ENCODE data around the gene RGS12. TPM values are rescaled to one million over a fixed set of nuclear protein-coding genes. Genes with fewer than 3 reads are reported as not detected.

The RGS12 gene
- total and polyA plus RNA-seq, 2 of the 8 experiments (the other 6 are each of a cell fraction or from before 2014, with no cell fraction given) = 6.0 to 16.4 TPM

DNA sequence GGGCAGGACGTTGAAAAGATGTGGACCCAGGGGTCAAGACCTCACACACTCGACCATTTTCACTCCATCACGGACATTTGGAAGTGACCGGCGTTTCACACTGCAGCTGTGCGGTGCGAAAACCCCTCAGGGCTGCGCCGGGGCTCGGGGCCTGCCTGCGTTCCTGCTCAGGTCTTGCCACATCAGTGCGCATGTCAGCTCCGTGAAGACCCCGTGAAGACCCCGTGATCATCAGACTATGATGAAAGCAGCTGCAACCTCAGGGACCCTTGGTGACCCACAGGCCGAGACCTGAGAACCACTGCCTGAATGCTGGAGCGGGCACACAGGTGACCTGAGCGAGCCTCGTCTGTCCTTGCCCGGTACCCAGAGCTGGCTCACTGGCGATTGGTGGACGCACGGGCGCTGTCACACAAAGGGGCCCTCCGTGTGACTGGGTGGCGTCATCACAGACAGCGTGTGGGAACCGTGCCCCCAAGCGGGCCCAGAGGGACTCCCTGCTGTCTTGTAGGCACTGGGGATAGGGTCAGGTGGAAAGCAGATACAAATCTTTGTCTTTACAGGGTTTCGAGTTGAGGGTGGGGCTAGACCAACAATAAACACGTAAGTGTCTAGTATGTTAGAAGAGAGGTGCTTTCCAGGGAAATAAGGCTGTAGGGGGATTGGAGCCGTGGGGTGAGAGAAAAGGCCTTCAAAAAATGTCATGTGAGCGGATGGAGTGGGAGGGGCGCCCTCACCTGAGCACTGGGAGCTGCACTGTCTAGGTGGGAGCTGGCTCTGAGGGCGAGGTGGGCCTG is 31.2 kb upstream of the RGS12 start:
- H3K4ac ChIP-seq (replicated peaks; ENCODE audit: insufficient read length, low read depth, low read length) = no peak overlapping the region
- H2BK12ac ChIP-seq (ENCODE audit: low read depth, low read length) = 0 out of 2 replicates have a peak overlapping the region, but pooled peaks have one; percentile 9
- H2BK120ac ChIP-seq (replicated peaks; ENCODE audit: low read depth, low read length) = no peak overlapping the region
- H2BK15ac ChIP-seq (ENCODE audit: low read length) = no peak overlapping the region
- H2AK5ac ChIP-seq (ENCODE audit: low read depth, low read length) = no peak overlapping the region
- ChIA-PET CTCF (ENCODE audit: partially characterized antibody) (interaction anchor here (1.3 to 1.9 kb wide), 2 partner anchors 57 to 219 kb away, joined by 4 to 5 read pairs; no protein-coding TSS in a partner anchor), POLR2A (ENCODE audit: partially characterized antibody) (no interaction called here)
- no peak overlapping the region for H4K91ac ChIP-seq (replicated peaks; ENCODE audit: insufficient read length, low read length)
- no peak for TF ChIP-seq ATF3 (IDR thresholded peaks at IDR 0.05; ENCODE audit: insufficient read depth, low read depth, low read length)
- TF ChIP-seq SP1 (IDR thresholded peaks at IDR 0.05; ENCODE audit: low read depth, low read length) = no peak
- TF ChIP-seq KDM5A (IDR thresholded peaks at IDR 0.05; ENCODE audit: low read length) = no peak
- TF ChIP-seq, protein P1, sequence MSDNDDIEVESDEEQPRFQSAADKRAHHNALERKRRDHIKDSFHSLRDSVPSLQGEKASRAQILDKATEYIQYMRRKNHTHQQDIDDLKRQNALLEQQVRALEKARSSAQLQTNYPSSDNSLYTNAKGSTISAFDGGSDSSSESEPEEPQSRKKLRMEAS (IDR thresholded peaks at IDR 0.05) = no peak
- TF ChIP-seq KDM1A (IDR thresholded peaks at IDR 0.05; ENCODE audit: borderline replicate concordance, low read length) = no peak
- no peak for TF ChIP-seq MAFK (IDR thresholded peaks at IDR 0.05; ENCODE audit: low read depth, low read length)
- TF ChIP-seq RAD21 (IDR thresholded peaks at IDR 0.05 in 1 of 2, conservative IDR thresholded peaks at IDR 0.05 in 1 of 2; ENCODE audit: low read depth in 2 of 2, low read length in 2 of 2) = no peak
- DNase-seq (ENCODE audit: low read depth in 1 of 2, low spot score in 2 of 2) = peak in 1 of 2 experiments; percentile 37
- H2AFZ ChIP-seq (ENCODE audit: low read length) = no peak overlapping the region
- H3K9ac ChIP-seq (replicated peaks in 1 of 4; ENCODE audit: extremely low read depth in 1 of 4, low read depth in 3 of 4, low read length in 3 of 4) = no peak overlapping the region
- H3K4me2 ChIP-seq (ENCODE audit: insufficient read depth in 1 of 2, low read depth in 2 of 2, low read length in 2 of 2) = no peak overlapping the region
- H3K18ac ChIP-seq (ENCODE audit: extremely low read depth, low read length) = no peak overlapping the region
- no peak overlapping the region for H3K56ac ChIP-seq (replicated peaks; ENCODE audit: insufficient read length, low read depth, low read length)
- H3K14ac ChIP-seq (ENCODE audit: insufficient read length) = no peak overlapping the region
- no peaks in the 10 kb centered on the region; a peak in 2 of 7 replicates for H3K27me3 ChIP-seq (replicated peaks in 1 of 4; ENCODE audit: control insufficient read depth in 3 of 4, extremely low read depth in 1 of 4, insufficient read depth in 3 of 4, low read length in 3 of 4)
- no peak overlapping the region for H2BK5ac ChIP-seq (ENCODE audit: low read depth, low read length)
- H4K20me1 ChIP-seq (replicated peaks in 1 of 2; ENCODE audit: control insufficient read depth in 1 of 2, insufficient read depth in 2 of 2, low read length in 2 of 2) = peaks cover 0 to 1% of the 10 kb centered on the region in 2 experiments
- no peak overlapping the region for H4K5ac ChIP-seq (ENCODE audit: insufficient read length, low read depth, low read length)
- H3K36me3 ChIP-seq (ENCODE audit: control insufficient read depth in 2 of 4, insufficient read depth in 4 of 4, low read length in 3 of 4) = no peaks in the 10 kb centered on the region
- 89% methylated on average over 35 of the region's 35 CpGs; no CpG with 5 or more reads in 1 of the 2 experiments for WGBS, 2 experiments (ENCODE audit: extremely low coverage in 1 of 2, insufficient coverage in 1 of 2, insufficient read length in 1 of 2, insufficient replicate concordance in 2 of 2, low coverage in 1 of 2, low lambda C conversion rate in 2 of 2, missing lambda C conversion rate in 1 of 2)
- H2BK20ac ChIP-seq (ENCODE audit: low read length) = no peak overlapping the region
- no peaks in the 10 kb centered on the region for H3K79me2 ChIP-seq (ENCODE audit: control insufficient read depth in 1 of 2, insufficient read depth in 2 of 2, low read length in 2 of 2)
- peak overlapping the region; percentile 75; the same call in 1 of the 2 replicates for H4K8ac ChIP-seq (ENCODE audit: extremely low read depth, insufficient read depth, low read length)
- H3K23ac ChIP-seq (ENCODE audit: insufficient read length) = no peak overlapping the region
- no peak for FAIRE-seq
- no peaks in the 10 kb centered on the region for H3K9me3 ChIP-seq (ENCODE audit: insufficient read depth in 2 of 2, low read depth in 1 of 2, low read length in 1 of 2)
- no peaks in the 10 kb centered on the region; a peak in 1 of 7 replicates for H3K4me1 ChIP-seq (replicated peaks in 1 of 4; ENCODE audit: control insufficient read depth in 3 of 4, insufficient read depth in 4 of 4, low read length in 3 of 4)
- no peak overlapping the region for H3K27ac ChIP-seq (ENCODE audit: low read depth, low read length)
- no peaks in the 10 kb centered on the region for H3K79me1 ChIP-seq (ENCODE audit: low read depth, low read length)
- H3K23me2 ChIP-seq (ENCODE audit: low read depth, low read length) = no peaks in the 10 kb centered on the region
- no peak overlapping the region for H3K4me3 ChIP-seq (ENCODE audit: extremely low read depth in 1 of 4, insufficient read depth in 2 of 4, low read depth in 3 of 4, low read length in 4 of 4)

Data from H1 (cell line).